Bronchial epithelial cell (primary cell): ENCODE results near the gene C1QTNF4. TPM values are rescaled to one million over a fixed set of nuclear protein-coding genes. Genes with fewer than 3 reads are reported as not detected.
"Not testable (repeated sequence)": the region's sequence is repeated elsewhere in the genome, so short reads cannot be mapped to it uniquely, and the experiment has no call there.

Source experiments
- DNase-seq: peaks from one replicate; pipeline ENCODE4 v3.0.0-alpha.2; 2010; ENCODE audit warnings: low read depth
- FAIRE-seq: peaks from 2 replicates; lab custom pipeline; 2011; peaks lifted over from hg19 to GRCh38; lab: Jason Lieb, UNC
- H3K27me3 ChIP-seq: 2 replicates; pipeline ENCODE4 v1.5.1; 2011; ENCODE audit warnings: low read length; ENCODE audit not compliant: control insufficient read depth, insufficient read depth
- H3K36me3 ChIP-seq: 2 replicates; pipeline ENCODE4 v1.5.1; 2011; ENCODE audit warnings: low read length; ENCODE audit not compliant: control insufficient read depth, insufficient read depth
- H3K4me3 ChIP-seq: 2 replicates; pipeline ENCODE4 v1.5.1; 2011; ENCODE audit warnings: mild to moderate bottlenecking, low read depth, low read length, control low read depth
- CTCF ChIP-seq: IDR thresholded peaks from 2 replicates; pipeline ENCODE4 v1.5.1; 2011; ENCODE audit warnings: mild to moderate bottlenecking, moderate library complexity, low read length, control low read depth, inconsistent platforms; ENCODE audit not compliant: insufficient read depth, severe bottlenecking
- total RNA-seq: library from RNA; depleted of rRNA; stranded (reverse); fragments of >200 nt; gene quantifications from 2 replicates; pipeline ENCODE4 v1.2.1, GENCODE V29; 2014

C1QTNF4 gene
- 0.13 and 0.26 TPM in 2 replicates for total RNA-seq

GRCh38 chr11:47593934-47594855, at the start of gene C1QTNF4:
C1QTNF4 (minus strand) TSS chr11:47594411; CDS start chr11:47590810, 3,601 bp downstream.
- peaks cover 33% of the 10 kb centered on the region for H3K27me3 ChIP-seq
- FAIRE-seq (no peak), DNase-seq (no peak)

GRCh38 chr11:47642099-47642855, 48.1 kb upstream of the C1QTNF4 start, which contains the start of gene MTCH2:
MTCH2 (minus strand) TSS chr11:47642559; CDS start chr11:47642465, 94 bp downstream.
- Histone ChIP-seq H3K36me3 (no peaks in the 10 kb centered on the region), H3K27me3 (no peaks in the 10 kb centered on the region), H3K4me3 (peak within 1 kb of the TSS; percentile 89)
- DNase-seq: peak; percentile 88
- TF ChIP-seq CTCF: peak; percentile 29
- FAIRE-seq: no peak

More at GRCh38 chr11:47593934-47594855, at the start of gene C1QTNF4:
- TF ChIP-seq CTCF: no peak
- H3K4me3 ChIP-seq: no peak within 1 kb of the TSS
- no peaks in the 10 kb centered on the region for H3K36me3 ChIP-seq

- Histone ChIP-seq H3K36me3 (peaks cover 3% of the 10 kb centered on the region), H3K27me3 (no peaks in the 10 kb centered on the region), H3K4me3 (peak overlapping the region; percentile 89)
- DNase-seq: no peak
- no peak for FAIRE-seq
- no peak for TF ChIP-seq CTCF
These were observed 47.4 kb upstream of the C1QTNF4 start for GRCh38 chr11:47641600-47642098.

- not testable (repeated sequence) for H3K36me3 ChIP-seq, H3K4me3 ChIP-seq, H3K27me3 ChIP-seq, DNase-seq, FAIRE-seq
These were observed 46.3 kb upstream of the C1QTNF4 start for GRCh38 chr11:47640506-47640905.

- not testable (repeated sequence) for DNase-seq, FAIRE-seq, H3K4me3 ChIP-seq, H3K27me3 ChIP-seq
- peaks cover 11% of the 10 kb centered on the region for H3K36me3 ChIP-seq
These were observed 42.1 kb upstream of the C1QTNF4 start for GRCh38 chr11:47636331-47636730.

- no peak for DNase-seq
- TF ChIP-seq CTCF: no peak
- no peak overlapping the region for H3K4me3 ChIP-seq
- H3K36me3 ChIP-seq: peaks cover 9% of the 10 kb centered on the region
- no peaks in the 10 kb centered on the region for H3K27me3 ChIP-seq
- FAIRE-seq: no peak
These were observed 37.3 kb upstream of the C1QTNF4 start for GRCh38 chr11:47631473-47631872.
